Vagina (tissue), 2 donors: Measurements from ENCODE around the gene ADARB1.

Experiments used
- CTCF ChIP-seq, 3 experiments: fragments of 450-650 bp in 2 of 3; fragments of 200-600 bp in 1 of 3; sonication (generic) in 1 of 3; IDR thresholded peaks; one replicate each; pipeline ENCODE4 v1.5.1; 2017 to 2019; ENCODE audit warnings: antibody characterized with exemption in 3 of 3, mild to moderate bottlenecking in 2 of 3, moderate library complexity in 2 of 3
- POLR2A ChIP-seq, 2 donors: fragments of 450-650 bp; IDR thresholded peaks; one replicate each; pipeline ENCODE4 v1.6.1; 2017; ENCODE audit warnings: antibody characterized with exemption in 2 of 2, mild to moderate bottlenecking in 2 of 2, moderate library complexity in 2 of 2

- no peak for TF ChIP-seq CTCF (IDR thresholded peaks at IDR 0.05)
- no peak for TF ChIP-seq POLR2A (IDR thresholded peaks at IDR 0.05)
These were observed 33.8 kb downstream of the ADARB1 start for GRCh38 chr21:45108034-45108790.
